ENCODE measurements around the gene SPRYD3.

SPRYD3 gene

GRCh38 chr12:53077030-53077429 is 2.2 kb downstream of the SPRYD3 start:
- DNase-seq: no peak

DNA sequence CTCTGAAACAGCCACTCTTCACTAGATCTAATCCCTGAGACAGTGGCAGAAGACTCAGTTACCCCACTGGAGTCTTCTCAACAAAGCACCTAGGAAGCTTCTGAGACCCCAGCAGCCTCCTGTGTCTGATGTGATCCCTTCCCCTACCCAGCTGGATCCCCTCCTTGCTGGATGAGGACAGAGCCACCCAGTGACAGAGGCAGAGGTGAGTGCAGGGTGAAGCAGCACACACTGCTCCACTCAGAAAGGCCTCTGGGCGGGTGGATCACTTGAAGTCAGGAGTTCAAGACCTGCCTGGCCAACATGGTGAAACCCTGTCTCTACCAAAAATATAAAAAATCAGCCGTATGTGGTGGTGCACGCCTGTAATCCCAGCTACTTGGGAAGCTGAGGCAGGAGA is 2.7 kb downstream of the SPRYD3 start:
- DNase-seq: no peak

DNA sequence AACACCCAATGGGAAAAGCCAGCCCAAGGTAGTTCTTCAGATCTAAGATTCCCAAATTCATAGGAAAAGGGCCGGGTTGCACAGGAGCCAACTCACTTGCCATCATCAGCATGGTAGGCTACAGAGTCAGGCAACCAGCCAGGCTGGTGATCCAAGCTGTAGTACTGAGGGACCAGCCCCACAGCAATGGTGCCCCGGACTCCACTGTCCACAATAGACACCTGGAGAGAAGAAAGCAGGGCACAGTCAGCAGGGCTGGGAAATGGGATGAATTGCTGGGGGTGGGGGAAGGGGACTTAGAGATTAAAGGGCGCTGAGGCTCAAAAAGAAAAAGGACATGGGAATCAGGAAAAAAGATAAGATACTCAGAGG is 4.2 kb downstream of the SPRYD3 start:
- DNase-seq: no peak

DNA sequence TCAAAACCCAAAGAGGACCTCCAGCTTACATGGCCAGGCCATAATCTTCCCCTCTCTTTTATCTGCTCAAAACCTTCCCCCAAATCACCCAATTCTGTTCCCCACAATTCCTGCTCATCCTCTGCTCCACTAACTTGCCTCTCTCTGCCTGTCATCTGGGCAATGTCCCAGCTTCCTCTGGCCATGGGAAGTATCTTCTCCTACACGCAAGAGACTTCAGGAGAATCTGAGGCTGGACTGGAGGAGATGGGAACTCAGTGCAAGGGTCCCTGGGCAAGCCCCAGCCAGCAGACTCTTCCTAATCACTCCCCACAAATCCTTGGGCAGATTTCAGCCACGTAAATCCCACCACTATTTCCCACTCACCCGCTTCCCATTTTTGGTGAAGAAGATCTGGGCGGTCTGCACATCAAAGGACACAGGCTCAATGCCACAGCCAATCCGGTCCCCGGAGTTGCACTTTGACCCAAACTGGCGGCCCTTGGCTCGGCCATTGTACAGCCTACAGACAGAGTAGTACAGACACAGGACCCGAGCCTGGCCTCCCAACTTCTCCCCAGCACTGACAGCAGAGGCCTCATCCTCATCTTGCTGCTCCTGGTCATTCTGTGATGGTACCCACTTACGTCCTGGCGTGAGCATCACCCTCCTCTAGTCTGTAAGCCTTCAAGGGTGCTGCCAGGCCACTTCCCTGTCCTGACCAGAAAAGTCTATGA is 4.7 kb downstream of the SPRYD3 start:
- DNase-seq: no peak

GRCh38 chr12:53073881-53074280 is 5.3 kb downstream of the SPRYD3 start:
- DNase-seq: no peak

DNA sequence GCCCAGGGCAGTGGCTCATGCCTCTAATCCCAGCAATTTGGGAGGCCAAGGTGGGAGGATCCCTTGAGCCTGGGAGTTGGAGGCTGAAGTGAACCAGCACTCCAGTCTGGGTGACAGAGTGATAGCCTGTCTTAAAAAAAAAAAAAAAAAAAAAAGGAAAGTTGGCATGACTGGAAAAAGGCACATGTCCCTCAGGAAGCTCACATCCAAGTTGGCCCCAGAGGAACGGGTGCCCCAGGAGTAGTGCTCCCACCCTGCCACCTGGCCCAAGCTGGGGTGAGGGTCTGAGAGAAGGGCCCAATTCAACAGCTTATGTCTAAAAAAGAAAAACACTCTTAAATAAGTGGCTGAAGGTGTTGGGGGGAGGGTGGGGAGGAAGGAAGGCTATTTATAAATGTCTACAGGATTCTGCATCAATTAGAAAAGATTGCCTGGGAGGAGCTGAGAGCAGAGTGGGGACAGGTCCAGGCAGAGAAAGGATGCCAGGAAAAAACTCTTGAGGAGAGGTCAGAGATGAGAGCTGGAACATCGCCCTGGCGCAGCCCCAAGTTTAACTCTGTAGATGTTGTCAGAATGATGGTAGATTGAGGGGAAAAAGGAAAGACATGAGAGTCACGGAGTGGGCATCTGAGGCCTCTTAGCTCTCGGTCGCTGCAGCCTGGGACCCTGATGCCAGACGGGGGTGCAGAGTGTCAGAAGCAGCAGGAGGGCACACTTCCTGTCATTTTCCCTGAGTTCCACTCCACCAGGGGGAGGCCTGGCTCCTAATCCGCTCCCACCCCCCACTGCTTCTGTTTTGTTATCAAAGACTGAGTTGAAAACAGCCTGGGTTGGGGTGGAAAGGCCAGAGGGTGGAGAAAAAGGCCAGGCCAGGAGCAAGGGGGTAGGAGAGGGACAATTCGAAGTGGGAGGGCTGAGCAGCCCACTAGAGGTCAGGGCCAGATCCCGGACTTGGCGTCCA is 7.3 kb downstream of the SPRYD3 start:
- no peak for DNase-seq

DNA sequence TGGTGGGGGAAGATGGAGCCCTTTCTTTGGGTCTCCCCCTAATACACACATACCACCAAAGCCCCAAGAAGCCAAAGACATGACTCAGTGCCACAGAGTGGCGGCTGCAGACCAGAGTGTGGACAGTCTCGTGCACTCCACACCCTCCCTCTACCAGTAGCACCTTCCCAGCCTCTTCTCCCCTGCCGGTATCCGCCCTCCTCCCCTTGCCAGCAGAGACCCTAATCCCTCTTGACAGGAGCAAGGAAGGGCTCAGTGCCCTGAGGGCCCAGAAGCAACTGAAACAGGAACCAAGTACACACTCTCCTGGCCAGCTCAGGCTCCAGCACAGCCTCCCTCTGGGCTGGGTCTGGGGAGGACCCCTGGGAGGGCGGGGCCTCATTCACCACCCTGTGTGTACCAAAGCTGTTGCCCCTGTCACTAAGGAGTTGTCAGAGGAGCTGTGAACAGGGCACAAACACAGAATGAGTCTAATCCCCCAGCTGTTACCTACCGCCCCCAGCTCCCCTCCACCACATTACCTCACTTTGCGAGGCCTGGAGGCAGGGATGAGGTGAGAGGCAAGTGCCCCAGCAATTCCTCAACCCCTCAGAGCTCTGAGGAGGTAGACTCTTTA is 8.2 kb downstream of the SPRYD3 start:
- DNase-seq: no peak

DNA sequence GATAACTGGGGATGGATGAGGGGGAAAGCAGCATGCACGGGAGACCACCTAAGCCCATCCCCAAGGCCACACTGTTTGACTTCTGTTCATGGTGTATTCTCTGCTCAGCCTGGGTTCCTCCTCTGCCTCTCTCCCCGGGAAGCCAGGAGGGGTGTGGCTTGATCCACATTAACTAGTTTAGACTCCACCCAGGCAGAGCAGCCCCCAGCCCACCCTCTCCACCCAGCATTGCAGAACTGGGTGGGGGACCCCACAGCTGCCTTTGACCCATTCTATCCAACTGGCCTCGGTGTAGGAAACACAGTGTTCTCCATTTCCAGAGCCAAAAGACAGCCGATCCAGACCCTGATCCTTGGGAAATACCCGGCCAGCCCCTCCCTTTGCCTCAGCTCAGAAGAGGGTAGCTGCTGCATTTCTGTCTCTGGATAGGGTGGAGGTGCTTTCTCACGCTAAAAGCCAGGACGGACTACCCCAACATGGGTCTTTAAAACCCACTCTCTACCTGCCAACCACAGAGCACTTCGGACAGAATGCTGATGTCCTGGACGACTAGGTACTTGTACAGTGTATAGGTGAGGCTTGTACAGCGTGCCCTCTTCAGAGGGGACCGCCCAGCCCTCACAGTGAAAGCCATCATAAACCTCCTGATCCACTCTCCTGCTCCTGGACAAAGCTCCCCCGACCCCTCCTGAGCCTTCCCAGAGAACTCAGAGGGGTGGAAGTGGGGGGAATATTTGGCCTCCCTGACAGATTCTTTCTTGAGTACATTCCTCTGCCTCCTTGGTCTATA is 9.4 kb downstream of the SPRYD3 start:
- no peak for DNase-seq

DNA sequence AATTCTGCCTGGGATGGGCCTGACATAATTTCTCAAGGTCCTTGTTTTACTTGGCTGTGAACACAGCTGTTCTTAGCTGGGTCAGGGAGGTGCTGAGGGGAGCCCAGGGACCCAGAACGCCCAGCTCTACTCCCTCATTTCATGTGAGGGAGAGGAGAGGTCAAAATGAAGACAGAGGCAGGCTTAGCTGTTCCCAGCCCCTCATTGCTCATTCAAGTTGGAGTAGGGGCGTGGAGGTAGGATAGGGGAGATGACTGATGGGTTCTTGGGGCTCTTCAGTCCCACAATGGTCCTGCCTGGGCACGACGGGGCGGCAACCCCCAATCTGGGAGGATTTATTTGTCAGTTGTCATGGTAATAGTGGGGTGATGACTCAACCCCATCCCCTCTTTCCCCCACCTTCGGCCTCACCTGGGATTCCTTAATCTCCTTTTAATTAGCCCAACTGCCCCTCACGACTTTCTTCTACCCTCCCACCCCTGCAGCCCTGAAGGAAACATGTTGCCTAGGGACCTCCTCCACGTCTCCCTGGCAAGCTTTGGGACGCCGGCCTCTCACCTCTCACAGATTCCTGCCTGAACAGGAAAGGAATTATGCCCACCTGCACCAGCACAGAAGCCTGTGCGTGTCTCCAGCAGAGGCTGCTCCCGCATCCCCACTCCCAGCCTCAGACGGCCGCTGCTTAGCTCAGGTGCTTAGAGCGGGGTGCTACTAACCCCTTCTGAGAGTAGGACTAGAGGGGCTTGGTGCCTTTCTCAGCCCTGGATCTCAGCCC is 10.2 kb downstream of the SPRYD3 start:
- DNase-seq: no peak

- DNase-seq: no peak
These were observed 11.0 kb downstream of the SPRYD3 start for GRCh38 chr12:53067993-53068770.

GRCh38 chr12:53067074-53067992 is 11.9 kb downstream of the SPRYD3 start:
- no peak for DNase-seq

- DNase-seq: peak; percentile 59 to 70
These were observed 12.9 kb downstream of the SPRYD3 start for GRCh38 chr12:53065975-53066931.

DNA sequence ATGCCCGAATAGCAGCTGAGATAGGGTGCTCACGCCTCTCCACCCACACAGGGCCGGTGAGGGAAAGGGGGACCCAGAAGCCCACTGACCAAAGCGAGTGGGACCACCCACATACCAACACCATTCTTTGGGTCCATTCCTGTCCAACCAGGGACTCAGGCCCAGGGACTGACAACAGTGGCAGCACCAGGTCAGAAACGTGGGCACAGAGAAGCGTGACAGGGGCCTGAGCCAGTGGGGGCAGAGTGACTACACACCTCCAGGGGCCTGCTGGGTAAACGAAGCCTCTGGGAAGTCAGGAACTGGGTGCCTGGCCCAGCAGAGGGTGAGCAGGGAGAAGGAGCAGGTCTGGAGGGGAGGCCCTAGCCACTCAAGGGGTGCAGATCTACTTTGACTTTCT is 13.7 kb downstream of the SPRYD3 start:
- DNase-seq: no peak

DNA sequence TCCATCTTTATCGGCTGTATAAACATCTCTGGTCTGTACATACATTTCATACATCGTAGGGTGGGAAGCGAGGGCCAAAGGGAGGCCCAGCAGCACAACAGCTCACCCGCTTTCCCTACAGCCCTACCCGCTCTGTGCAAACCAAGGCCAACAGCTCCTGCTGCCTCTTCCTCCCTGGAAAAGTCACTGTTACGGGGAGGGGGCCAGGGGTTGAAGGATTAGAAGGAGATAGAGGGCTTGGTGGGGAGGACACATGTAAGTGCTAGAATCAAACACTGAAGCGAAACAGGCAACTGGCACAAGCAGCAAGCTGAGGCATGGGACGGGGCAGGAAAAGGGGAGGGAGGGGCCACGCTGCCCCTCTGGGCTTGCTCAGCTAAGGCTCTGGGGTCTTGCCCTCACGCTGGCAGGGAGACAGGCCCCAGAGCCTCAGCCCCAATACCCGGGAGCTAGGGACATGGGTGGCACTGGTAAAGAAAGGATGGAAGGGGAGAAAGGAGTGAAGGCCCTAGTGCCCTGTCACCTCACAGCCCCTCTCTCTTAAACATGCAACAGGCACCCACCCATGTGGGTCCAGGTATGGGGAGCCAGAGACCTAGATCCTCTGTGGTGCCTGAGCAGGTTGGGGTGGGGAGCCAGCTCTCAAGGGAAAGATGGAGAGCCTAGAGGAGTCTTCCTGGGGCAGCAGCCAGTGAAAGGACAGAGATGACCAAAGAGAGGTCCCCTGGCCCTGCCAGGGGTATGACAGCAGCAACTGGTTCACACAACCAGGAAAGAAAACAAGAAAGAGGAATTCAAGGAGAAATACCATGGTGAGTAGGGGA is 14.4 kb downstream of the SPRYD3 start:
- no peak for DNase-seq

DNA sequence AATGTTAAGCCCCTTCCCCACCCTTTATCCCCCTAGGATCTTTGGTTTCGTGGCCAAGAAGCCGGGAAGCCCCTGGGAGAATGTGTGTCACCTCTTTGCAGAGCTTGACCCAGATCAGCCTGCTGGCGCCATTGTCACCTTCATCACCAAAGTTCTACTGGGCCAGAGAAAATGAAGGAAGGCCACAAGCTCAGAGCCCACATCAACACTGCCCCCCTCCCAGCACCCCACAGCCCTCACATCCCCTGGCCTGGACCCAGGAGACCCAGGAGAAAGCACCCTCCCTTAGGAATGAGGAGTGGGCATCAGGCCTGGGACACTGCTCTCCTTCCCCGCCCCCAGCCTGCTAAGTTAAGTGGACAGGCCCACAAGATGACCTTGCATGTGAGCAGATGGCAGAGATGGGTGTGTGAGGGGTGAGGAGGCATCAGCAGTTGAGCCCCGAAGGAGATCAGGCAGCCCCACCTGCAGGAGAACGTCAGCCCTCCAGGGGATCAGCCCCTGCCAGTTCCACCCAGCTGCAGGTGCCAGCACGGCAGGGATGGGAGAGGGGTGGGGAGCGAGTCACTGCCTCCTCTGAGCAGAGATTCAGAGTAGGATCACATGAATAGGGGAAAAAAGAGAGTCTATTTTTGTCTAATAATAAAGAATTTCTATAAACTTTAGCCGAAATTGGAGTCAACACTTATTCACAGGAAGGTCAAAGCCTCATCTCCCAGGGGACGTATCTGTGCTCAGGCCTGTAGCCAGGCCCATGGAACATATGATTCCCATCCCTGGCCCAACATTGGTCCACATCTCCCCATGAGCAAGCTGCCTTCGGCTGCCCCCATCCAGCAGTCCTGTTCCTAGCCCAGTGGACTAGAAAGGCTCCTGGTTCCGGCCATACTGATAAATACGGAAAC is 15.2 kb downstream of the SPRYD3 start:
- no peak for DNase-seq

DNA sequence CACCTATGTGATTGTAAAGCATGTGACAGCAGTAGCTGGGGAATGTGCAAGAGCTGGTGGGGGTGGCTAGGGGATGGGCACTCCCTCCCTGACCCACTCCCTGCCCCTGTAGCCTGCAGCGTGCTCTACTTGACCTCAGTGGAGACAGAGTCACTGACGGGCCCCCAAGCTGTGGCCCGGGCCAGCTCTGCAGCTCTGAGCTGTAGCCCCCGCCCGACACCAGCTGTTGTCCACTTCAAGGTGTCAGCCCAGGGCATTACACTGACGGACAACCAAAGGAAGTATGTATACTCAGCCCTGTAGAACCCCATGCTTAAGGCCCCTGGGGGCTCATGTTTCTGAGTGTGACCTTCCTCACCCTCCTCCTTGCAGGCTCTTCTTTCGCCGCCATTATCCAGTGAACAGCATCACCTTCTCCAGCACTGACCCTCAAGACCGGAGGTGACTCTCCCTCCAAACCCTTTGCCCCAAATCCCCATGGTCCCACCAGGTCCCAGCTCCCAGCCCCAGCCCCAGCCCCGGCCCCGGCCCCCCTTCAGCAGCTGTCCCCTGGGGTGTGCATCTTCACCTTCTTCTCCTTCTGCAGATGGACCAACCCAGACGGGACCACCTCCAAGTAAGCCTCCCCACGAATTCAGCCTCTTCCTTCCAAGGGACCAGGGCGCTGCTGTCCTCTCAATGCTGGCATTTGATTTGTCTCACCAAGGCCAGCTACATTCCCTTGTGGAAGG is 16.0 kb downstream of the SPRYD3 start:
- DNase-seq: no peak

All from activated CD4-positive, alpha-beta T cell treated with anti-CD3 and anti-CD28 coated beads for 4 hours (primary cell).